Measurements from ENCODE around the gene GGA3. TPM values are rescaled to one million over a fixed set of nuclear protein-coding genes. Genes with fewer than 3 reads are reported as not detected.

GGA3 gene
- total and polyA plus RNA-seq, 7 experiments from 2014 or later, result 13.2 to 128 (median 81.9) TPM

DNA sequence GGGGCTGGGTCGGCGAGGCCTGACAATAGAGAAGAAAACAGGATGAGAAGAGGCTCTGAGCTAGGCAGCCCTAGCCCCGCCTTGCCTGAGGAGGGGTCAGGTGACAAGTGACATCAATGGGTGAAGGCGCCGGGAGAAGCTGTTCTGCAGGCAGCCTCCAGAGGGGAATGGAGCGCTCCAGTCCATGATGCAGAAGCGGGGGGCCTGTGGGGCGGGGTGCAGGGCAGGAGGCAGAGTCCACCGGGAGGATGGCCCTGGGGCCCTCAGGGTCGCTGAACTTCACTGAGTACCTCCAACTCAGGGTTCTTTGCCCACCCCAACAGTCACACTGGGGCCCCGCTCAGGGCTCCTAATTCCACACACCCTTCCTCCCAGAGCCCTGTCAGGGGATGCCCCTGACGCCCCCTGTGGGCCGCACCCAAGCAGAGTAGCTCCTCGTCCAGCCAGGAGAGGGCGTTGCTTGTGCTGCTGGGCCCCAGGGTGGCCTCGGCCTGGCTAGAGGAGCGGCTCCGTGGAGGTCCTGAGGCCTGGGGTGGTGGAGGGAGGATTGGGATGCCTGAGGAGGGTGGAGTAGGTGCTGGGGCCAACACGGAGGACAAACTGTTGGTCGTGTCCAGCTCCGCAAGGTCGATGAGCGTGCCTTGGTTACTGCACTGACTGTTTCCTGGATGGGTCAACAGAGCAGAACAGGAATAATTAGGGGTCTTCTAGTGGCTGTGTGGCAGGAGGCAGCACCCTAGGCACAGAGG lies 20.8 kb downstream of the GGA3 start:
- peaks cover 8 to 28% (median 12%) of the 10 kb centered on the region in 5 donors for H3K36me3 Mint-ChIP-seq
- ATAC-seq, result peak; percentile 38
- Histone ChIP-seq H3K27me3 (ENCODE audit: control insufficient read depth in 2 of 2, insufficient read depth in 2 of 2, low read length in 2 of 2) (no peaks in the 10 kb centered on the region), H3K4me1 (ENCODE audit: control insufficient read depth in 2 of 2, insufficient read depth in 2 of 2, low read length in 2 of 2) (peaks cover 0 to 30% of the 10 kb centered on the region in 2 donors), H3K9me3 (ENCODE audit: control insufficient read depth in 2 of 3, low read length in 3 of 3) (no peaks in the 10 kb centered on the region), H3K36me3 (ENCODE audit: control insufficient read depth in 2 of 3, insufficient read depth in 3 of 3, low read length in 3 of 3) (peaks cover 30 to 98% (median 31%) of the 10 kb centered on the region in 3 experiments), H3K27ac (ENCODE audit: low read depth, low read length) (no peak overlapping the region), H3K4me3 (ENCODE audit: low read length) (no peak overlapping the region)
- H3K27me3 Mint-ChIP-seq, result no peaks in the 10 kb centered on the region
- ChIA-PET POLR2A (interaction anchor here (0.7 to 1.6 kb wide), 4 partner anchors 21 to 92 kb away, joined by 3 to 6 read pairs (median 4); partner anchors contain the start of genes GGA3, MRPS7 and SLC25A19), CTCF (interaction anchor here (0.6 to 4.9 kb wide), 6 partner anchors 11 to 271 kb away, joined by 3 to 26 read pairs (median 7); partner anchors contain the start of genes MIF4GD and MRPS7)
- peak overlapping the region in 3 of 9 donors; percentile 21 to 76 (median 48) for H3K27ac Mint-ChIP-seq
- DNase-seq, result peak in 4 of 9 donors; percentile 19 to 42 (median 32)
- no peak overlapping the region for H3K4me3 Mint-ChIP-seq
- intact Hi-C loops (cut with micrococcal nuclease), result loop anchor here (1.0 kb wide), 2 partner anchors 31 to 172 kb away; partner anchors contain the start of gene MIF4GD (in 1 of the 2)
- H3K9me3 Mint-ChIP-seq, result no peaks in the 10 kb centered on the region
- H3K4me1 Mint-ChIP-seq, result peaks cover 5 to 33% (median 15%) of the 10 kb centered on the region in 7 donors

GRCh38 chr17:75239778-75240393 lies 21.5 kb downstream of the GGA3 start:
- Histone ChIP-seq H3K27me3 (ENCODE audit: control insufficient read depth in 2 of 2, insufficient read depth in 2 of 2, low read length in 2 of 2) (no peaks in the 10 kb centered on the region), H3K4me3 (ENCODE audit: low read length) (no peak overlapping the region), H3K36me3 (ENCODE audit: control insufficient read depth in 2 of 3, insufficient read depth in 3 of 3, low read length in 3 of 3) (peaks cover 30 to 98% (median 30%) of the 10 kb centered on the region in 3 experiments), H3K27ac (ENCODE audit: low read depth, low read length) (no peak overlapping the region), H3K9me3 (ENCODE audit: control insufficient read depth in 2 of 3, low read length in 3 of 3) (no peaks in the 10 kb centered on the region), H3K4me1 (ENCODE audit: control insufficient read depth in 2 of 2, insufficient read depth in 2 of 2, low read length in 2 of 2) (peaks cover 0 to 30% of the 10 kb centered on the region in 2 donors)
- intact Hi-C loops (cut with micrococcal nuclease), result loop anchor here (1.0 kb wide), 2 partner anchors 31 to 172 kb away; partner anchors contain the start of gene MIF4GD (in 1 of the 2)
- H3K27ac Mint-ChIP-seq, result peak overlapping the region in 3 of 9 donors; percentile 48 to 76 (median 55)
- ChIA-PET POLR2A (interaction anchor here (0.8 to 1.6 kb wide), 5 partner anchors 18 to 92 kb away, joined by 3 to 6 read pairs (median 4); partner anchors contain the start of genes GGA3, MRPS7 and SLC25A19), CTCF (interaction anchor here (0.5 to 4.9 kb wide), 9 partner anchors 10 to 180 kb away, joined by 3 to 26 read pairs (median 6); partner anchors contain the start of gene MRPS7)
- no peak for ATAC-seq
- H3K36me3 Mint-ChIP-seq, result peaks cover 8 to 32% (median 17%) of the 10 kb centered on the region in 5 donors
- H3K9me3 Mint-ChIP-seq, result no peaks in the 10 kb centered on the region
- no peak overlapping the region for H3K4me3 Mint-ChIP-seq
- H3K4me1 Mint-ChIP-seq, result peaks cover 5 to 33% (median 15%) of the 10 kb centered on the region in 7 donors
- no peak for DNase-seq
- no peaks in the 10 kb centered on the region for H3K27me3 Mint-ChIP-seq

DNA sequence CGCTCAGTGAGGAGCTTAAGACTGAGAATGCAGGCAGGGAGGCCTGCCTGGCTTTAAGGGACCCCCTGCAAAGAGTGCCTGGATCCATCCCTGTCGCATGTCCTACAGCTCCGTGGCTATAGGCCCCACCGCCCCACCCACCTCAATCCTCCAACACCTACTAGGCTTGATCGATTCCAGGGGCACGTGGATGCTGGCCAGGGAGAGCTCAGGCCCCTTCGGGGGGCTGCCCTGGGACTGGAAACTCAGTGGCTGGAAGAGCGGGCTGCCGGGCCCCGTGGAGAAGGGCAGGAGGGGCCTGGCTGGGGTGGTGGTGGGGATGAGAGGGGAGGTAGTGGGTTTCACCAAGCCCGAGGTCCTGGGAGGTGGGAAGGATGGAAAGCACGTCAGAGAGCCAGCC lies 22.2 kb downstream of the GGA3 start:
- peaks cover 24 to 98% (median 36%) of the 10 kb centered on the region in 3 experiments for H3K36me3 ChIP-seq (ENCODE audit: control insufficient read depth in 2 of 3, insufficient read depth in 3 of 3, low read length in 3 of 3)
- no peak overlapping the region for H3K4me3 ChIP-seq (ENCODE audit: low read length)
- H3K36me3 Mint-ChIP-seq, result peaks cover 8 to 35% (median 17%) of the 10 kb centered on the region in 5 donors
- ChIA-PET CTCF (interaction anchor here (0.5 to 4.9 kb wide), 7 partner anchors 9 to 179 kb away, joined by 3 to 26 read pairs (median 6); no protein-coding TSS in a partner anchor), POLR2A (interaction anchor here (0.8 to 1.6 kb wide), 3 partner anchors 17 to 91 kb away, joined by 3 to 5 read pairs (median 4); partner anchors contain the start of gene SLC25A19)
- no peak for DNase-seq
- peak overlapping the region in 2 of 10 donors; percentile 46 to 51 for H3K4me3 Mint-ChIP-seq
- H3K4me1 ChIP-seq (ENCODE audit: control insufficient read depth in 2 of 2, insufficient read depth in 2 of 2, low read length in 2 of 2), result peaks cover 0 to 30% of the 10 kb centered on the region in 2 donors
- ATAC-seq, result no peak
- no peaks in the 10 kb centered on the region for H3K9me3 ChIP-seq (ENCODE audit: control insufficient read depth in 2 of 3, low read length in 3 of 3)
- intact Hi-C loops (cut with micrococcal nuclease), result no loop called here
- H3K9me3 Mint-ChIP-seq, result no peaks in the 10 kb centered on the region
- no peak overlapping the region for H3K27ac ChIP-seq (ENCODE audit: low read depth, low read length)
- H3K27me3 ChIP-seq (ENCODE audit: control insufficient read depth in 2 of 2, insufficient read depth in 2 of 2, low read length in 2 of 2), result no peaks in the 10 kb centered on the region
- peak overlapping the region in 8 of 9 donors; percentile 7 to 93 (median 88) for H3K27ac Mint-ChIP-seq
- peaks cover 5 to 29% (median 13%) of the 10 kb centered on the region in 7 donors for H3K4me1 Mint-ChIP-seq
- H3K27me3 Mint-ChIP-seq, result no peaks in the 10 kb centered on the region

- Histone ChIP-seq H3K27me3 (ENCODE audit: control insufficient read depth in 2 of 2, insufficient read depth in 2 of 2, low read length in 2 of 2) (no peaks in the 10 kb centered on the region), H3K27ac (ENCODE audit: low read depth, low read length) (no peak overlapping the region), H3K4me3 (ENCODE audit: low read length) (no peak overlapping the region), H3K4me1 (ENCODE audit: control insufficient read depth in 2 of 2, insufficient read depth in 2 of 2, low read length in 2 of 2) (peaks cover 0 to 28% of the 10 kb centered on the region in 2 donors), H3K9me3 (ENCODE audit: control insufficient read depth in 2 of 3, low read length in 3 of 3) (no peaks in the 10 kb centered on the region), H3K36me3 (ENCODE audit: control insufficient read depth in 2 of 3, insufficient read depth in 3 of 3, low read length in 3 of 3) (peaks cover 19 to 95% (median 36%) of the 10 kb centered on the region in 3 experiments)
- no peaks in the 10 kb centered on the region for H3K9me3 Mint-ChIP-seq
- DNase-seq, result peak; percentile 33 to 60 (median 55)
- ATAC-seq, result peak; percentile 83
- POLR2A ChIA-PET, result interaction anchor here (1.0 to 1.6 kb wide), 3 partner anchors 11 to 91 kb away, joined by 3 to 8 read pairs (median 4); no protein-coding TSS in a partner anchor
- no peaks in the 10 kb centered on the region for H3K27me3 Mint-ChIP-seq
- H3K27ac Mint-ChIP-seq, result peak overlapping the region; percentile 7 to 93 (median 85)
- CTCF ChIA-PET, result interaction anchor here (0.6 to 4.9 kb wide), 8 partner anchors 9 to 267 kb away, joined by 3 to 26 read pairs (median 5); no protein-coding TSS in a partner anchor
- peaks cover 8 to 32% (median 17%) of the 10 kb centered on the region in 5 donors for H3K36me3 Mint-ChIP-seq
- peak overlapping the region in 4 of 10 donors; percentile 38 to 51 (median 46) for H3K4me3 Mint-ChIP-seq
- intact Hi-C loops (cut with micrococcal nuclease), result loop anchor here (1.0 kb wide), 3 partner anchors 124 to 277 kb away; no protein-coding TSS in a partner anchor
- peaks cover 5 to 25% (median 12%) of the 10 kb centered on the region in 7 donors for H3K4me1 Mint-ChIP-seq
Observed at GRCh38 chr17:75238684-75239191, 22.7 kb downstream of the GGA3 start.

DNA sequence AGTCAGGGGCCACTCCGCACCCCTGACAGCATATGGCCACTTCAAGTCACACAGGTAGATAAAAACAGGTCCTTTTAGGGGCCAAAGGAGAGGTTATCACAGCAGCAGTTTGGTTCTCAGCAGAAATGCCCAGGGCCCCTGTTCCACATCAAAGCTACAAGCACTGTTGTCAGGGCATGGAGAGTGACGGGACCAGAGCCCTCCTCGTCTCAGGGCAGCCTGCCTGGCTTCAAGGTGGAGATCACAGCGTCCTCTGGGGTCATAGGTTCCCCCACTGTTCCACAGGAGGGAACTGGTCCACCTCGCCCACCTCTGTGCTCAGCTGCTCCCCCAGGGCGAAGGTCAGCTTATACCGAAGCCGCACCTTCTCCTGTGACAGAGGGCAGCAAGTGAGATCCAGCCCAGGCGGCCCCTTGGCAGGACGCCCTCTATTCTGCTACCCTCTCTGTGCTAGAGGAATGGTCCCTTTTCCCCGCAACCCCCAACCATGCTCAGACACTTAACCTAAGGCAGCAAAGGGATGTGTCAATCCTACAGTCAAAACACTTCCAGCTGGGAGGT lies 23.3 kb downstream of the GGA3 start:
- H3K4me1 Mint-ChIP-seq, result peaks cover 5 to 20% (median 10%) of the 10 kb centered on the region in 7 donors
- DNase-seq, result no peak
- no peaks in the 10 kb centered on the region for H3K9me3 Mint-ChIP-seq
- POLR2A ChIA-PET, result interaction anchor here (0.6 to 1.0 kb wide), 2 partner anchors 9 to 11 kb away, joined by 4 to 8 read pairs; no protein-coding TSS in a partner anchor
- CTCF ChIA-PET, result interaction anchor here (0.9 to 4.9 kb wide), 5 partner anchors 8 to 266 kb away, joined by 3 to 26 read pairs (median 3); no protein-coding TSS in a partner anchor
- H3K27ac ChIP-seq (ENCODE audit: low read depth, low read length), result no peak overlapping the region
- H3K27ac Mint-ChIP-seq, result peak overlapping the region in 2 of 9 donors; percentile 73 to 90
- H3K4me3 Mint-ChIP-seq, result no peak overlapping the region
- H3K4me1 ChIP-seq (ENCODE audit: control insufficient read depth in 2 of 2, insufficient read depth in 2 of 2, low read length in 2 of 2), result peaks cover 0 to 21% of the 10 kb centered on the region in 2 donors
- peaks cover 15 to 92% (median 32%) of the 10 kb centered on the region in 3 experiments for H3K36me3 ChIP-seq (ENCODE audit: control insufficient read depth in 2 of 3, insufficient read depth in 3 of 3, low read length in 3 of 3)
- intact Hi-C loops (cut with micrococcal nuclease), result loop anchor here (1.0 kb wide), 3 partner anchors 124 to 277 kb away; no protein-coding TSS in a partner anchor
- H3K9me3 ChIP-seq (ENCODE audit: control insufficient read depth in 2 of 3, low read length in 3 of 3), result no peaks in the 10 kb centered on the region
- peaks cover 4 to 34% (median 13%) of the 10 kb centered on the region in 5 donors for H3K36me3 Mint-ChIP-seq
- no peak overlapping the region for H3K4me3 ChIP-seq (ENCODE audit: low read length)
- ATAC-seq, result no peak
- no peaks in the 10 kb centered on the region for H3K27me3 Mint-ChIP-seq
- H3K27me3 ChIP-seq (ENCODE audit: control insufficient read depth in 2 of 2, insufficient read depth in 2 of 2, low read length in 2 of 2), result no peaks in the 10 kb centered on the region
